K562 (cell line): ENCODE measurements around the gene BZW2. TPM values are rescaled to one million over a fixed set of nuclear protein-coding genes. Genes with fewer than 3 reads are reported as not detected.

ENCODE experiments used
- ATAC-seq: fragments of 200-7000 bp; cut with Tn5 transposase; 3 replicates; pipeline ENCODE4 v1.9.1; 2020; ENCODE audit warnings: moderate library complexity
- BruUV-seq: library from RNA; stranded (reverse); fragments of 400-500 nt; replicated peaks from 2 replicates; lab custom pipeline; 2021; lab: Mats Ljungman, UMichigan
- CTCF ChIA-PET: fragments of 300-600 bp; formaldehyde crosslinking; extraction: SDS; loops from one replicate; lab custom pipeline; 2021; ENCODE audit warnings: low intra/inter-chr PET ratio; lab: Yijun Ruan, JAX
- POLR2A ChIA-PET: fragments of 300-600, 350-650 bp; sonication (Branson Sonifier 250); formaldehyde crosslinking; extraction: SDS; loops from one replicate; lab custom pipeline; 2021; ENCODE audit warnings: antibody characterized with exemption, inconsistent platforms; lab: Yijun Ruan, JAX
- DNase-seq, 4 experiments: peaks; one replicate each; pipeline versions ENCODE4 v3.0.0 to v3.0.0-alpha.2; 2011 to 2018; ENCODE audit warnings: low spot score in 3 of 4, mixed read lengths in 3 of 4; ENCODE audit errors: extremely low read depth in 1 of 4
- FAIRE-seq: peaks from 2 replicates; lab custom pipeline; 2011; peaks lifted over from hg19 to GRCh38; lab: Jason Lieb, UNC
- H2AFZ ChIP-seq: 2 replicates; pipeline ENCODE4 v1.6.0; 2011; ENCODE audit warnings: low read depth, low read length, control low read depth, inconsistent platforms
- H3K27ac ChIP-seq: fragments of 200-600 bp; 3 replicates; pipeline ENCODE4 v1.8.0; 2011; ENCODE audit warnings: low read depth, mild to moderate bottlenecking, control low read depth, inconsistent platforms, low read length, moderate library complexity, mixed read lengths; ENCODE audit errors: extremely low read depth
- H3K27me3 ChIP-seq, 2 experiments: fragments of 300-600 bp in 1 of 2; 2 replicates in 1 of 2; 3 replicates in 1 of 2; pipeline versions ENCODE4 v1.6.0 to v1.8.0; 2011; ENCODE audit warnings: inconsistent platforms in 2 of 2, low read length in 2 of 2, mild to moderate bottlenecking in 1 of 2, mixed read lengths in 1 of 2, moderate library complexity in 1 of 2; ENCODE audit not compliant: control insufficient read depth in 2 of 2, insufficient read depth in 2 of 2
- H3K36me3 ChIP-seq: fragments of 300-600 bp; 3 replicates; pipeline ENCODE4 v1.8.0; 2011; ENCODE audit warnings: mild to moderate bottlenecking, low read length, inconsistent platforms; ENCODE audit not compliant: control insufficient read depth, insufficient read depth
- H3K4me1 ChIP-seq, 2 experiments: fragments of 200-600 bp in 1 of 2; replicated peaks in 1 of 2; 2 replicates in 1 of 2; 3 replicates in 1 of 2; pipeline versions ENCODE4 v1.5.1 to v1.8.0; 2011; ENCODE audit warnings: inconsistent platforms in 2 of 2, low read length in 2 of 2, mild to moderate bottlenecking in 1 of 2, mixed read lengths in 1 of 2, moderate library complexity in 1 of 2; ENCODE audit not compliant: control insufficient read depth in 2 of 2, insufficient read depth in 2 of 2
- H3K4me2 ChIP-seq: 2 replicates; pipeline ENCODE4 v1.6.1; 2011; ENCODE audit warnings: low read length, control low read depth, inconsistent platforms, mixed read lengths; ENCODE audit not compliant: insufficient read depth
- H3K4me3 ChIP-seq: fragments of 200-600 bp; sonication (generic), shearing (Covaris generic); 2 replicates; pipeline ENCODE4 v1.5.1; 2016; ENCODE audit warnings: control low read depth, inconsistent platforms
- H3K79me2 ChIP-seq: fragments of 200-600 bp; 3 replicates; pipeline ENCODE4 v1.8.0; 2011; ENCODE audit warnings: low read length, inconsistent platforms; ENCODE audit not compliant: control insufficient read depth, insufficient read depth
- H3K9ac ChIP-seq, 2 experiments: 2 replicates each; pipeline versions ENCODE4 v1.6.0 to v1.6.1; 2011; ENCODE audit warnings: low read depth in 2 of 2, low read length in 2 of 2, control low read depth in 1 of 2, inconsistent platforms in 1 of 2, mild to moderate bottlenecking in 1 of 2, mixed read lengths in 1 of 2; ENCODE audit not compliant: insufficient read depth in 1 of 2
- H3K9me1 ChIP-seq: one replicate; pipeline ENCODE4 v1.6.0; 2011; ENCODE audit warnings: inconsistent platforms, mild to moderate bottlenecking, low read length, moderate library complexity; ENCODE audit not compliant: control insufficient read depth, insufficient read depth
- H3K9me3 ChIP-seq: replicated peaks from 2 replicates; pipeline ENCODE4 v1.5.1; 2011; ENCODE audit warnings: low read depth, low read length, inconsistent platforms; ENCODE audit not compliant: control insufficient read depth, insufficient read depth
- H4K20me1 ChIP-seq: replicated peaks from 2 replicates; pipeline ENCODE4 v1.6.1; 2011; ENCODE audit warnings: low read length, inconsistent platforms, mixed read lengths; ENCODE audit not compliant: control insufficient read depth, insufficient read depth
- CBX2 ChIP-seq: fragments of 200-600 bp; sonication (generic); IDR thresholded peaks from one replicate; pipeline ENCODE4 v1.6.1; 2012; ENCODE audit warnings: mild to moderate bottlenecking, low read length, inconsistent platforms; ENCODE audit not compliant: insufficient read depth, poor library complexity, severe bottlenecking
- CTBP1 ChIP-seq: fragments of 450-650 bp; IDR thresholded peaks from 2 replicates; pipeline ENCODE4 v1.6.1; 2016; ENCODE audit warnings: borderline replicate concordance
- DDX20 ChIP-seq: fragments of 450-650 bp; IDR thresholded peaks from 2 replicates; pipeline ENCODE4 v1.6.1; 2016; ENCODE audit warnings: missing genetic modification characterization, low read depth, mild to moderate bottlenecking, missing compliant biosample characterization, moderate library complexity
- NR4A1 ChIP-seq, 2 experiments: fragments of 250-450 bp in 1 of 2; fragments of 450-650 bp in 1 of 2; sonication (Bioruptor Pico) in 1 of 2; IDR thresholded peaks; 2 replicates each; pipeline versions ENCODE4 v1.4.0 to v1.6.1; 2016 to 2020; ENCODE audit warnings: mild to moderate bottlenecking in 2 of 2, missing compliant biosample characterization in 1 of 2, missing genetic modification characterization in 1 of 2, moderate library complexity in 1 of 2
- ZC3H11A ChIP-seq: IDR thresholded peaks from 2 replicates; pipeline ENCODE4 v1.6.1; 2012; ENCODE audit warnings: low read depth, low read length, improper control_type of control experiment
- WGBS: fragments of 100-300 bp; shearing (Covaris generic); methylation state at CpG from one replicate; pipeline ENCODE4 v1.1.6; 2016; ENCODE audit warnings: low coverage, mixed read lengths; ENCODE audit not compliant: insufficient coverage; ENCODE audit errors: missing lambda C conversion rate; 5-methylcytosine and 5-hydroxymethylcytosine counted together
- in situ Hi-C: fragments of 300-500 bp; cut with MboI; formaldehyde crosslinking; loops from 4 replicates; pipeline ENCODE4 v1.15.0; 2018; ENCODE audit warnings: inconsistent platforms, mixed read lengths
- intact Hi-C: fragments of 100-400 bp; cut with micrococcal nuclease; formaldehyde crosslinking; loops from 2 replicates; pipeline ENCODE4 v1.14.2; 2022
- polyA plus RNA-seq, 8 experiments: library from polyadenylated mRNA; depleted of rRNA in 4 of 8; stranded (reverse) in 5 of 8; unstranded in 3 of 8; fragments of >200 nt; fragmentation: Nextera tagmentation in 2 of 8; fragmentation: Illumina TruSeq in 1 of 8; extraction: Ambion mirVana in 2 of 8; extraction: Trizol in 1 of 8; gene quantifications; 2 replicates each; pipeline versions ENCODE4 v1.2.1 to v1.2.3, GENCODE V29; 2011 to 2014; ENCODE audit warnings: inconsistent platforms in 1 of 8, missing spikeins in 1 of 8
- total RNA-seq, 7 experiments: library from RNA; depleted of rRNA in 6 of 7; stranded (reverse); fragments of >200 nt in 6 of 7; fragmentation: Illumina TruSeq in 2 of 7; extraction: Trizol in 2 of 7; gene quantifications; 2 replicates each; pipeline versions ENCODE4 v1.2.1 to v1.2.3, GENCODE V29; 2011 to 2021; ENCODE audit warnings: low replicate concordance in 1 of 7

The BZW2 gene
- total and polyA plus RNA-seq, 9 of the 15 experiments (the other 6 are each of a cell fraction or from before 2014, with no cell fraction given): 140 to 316 (median 173) TPM

DNA sequence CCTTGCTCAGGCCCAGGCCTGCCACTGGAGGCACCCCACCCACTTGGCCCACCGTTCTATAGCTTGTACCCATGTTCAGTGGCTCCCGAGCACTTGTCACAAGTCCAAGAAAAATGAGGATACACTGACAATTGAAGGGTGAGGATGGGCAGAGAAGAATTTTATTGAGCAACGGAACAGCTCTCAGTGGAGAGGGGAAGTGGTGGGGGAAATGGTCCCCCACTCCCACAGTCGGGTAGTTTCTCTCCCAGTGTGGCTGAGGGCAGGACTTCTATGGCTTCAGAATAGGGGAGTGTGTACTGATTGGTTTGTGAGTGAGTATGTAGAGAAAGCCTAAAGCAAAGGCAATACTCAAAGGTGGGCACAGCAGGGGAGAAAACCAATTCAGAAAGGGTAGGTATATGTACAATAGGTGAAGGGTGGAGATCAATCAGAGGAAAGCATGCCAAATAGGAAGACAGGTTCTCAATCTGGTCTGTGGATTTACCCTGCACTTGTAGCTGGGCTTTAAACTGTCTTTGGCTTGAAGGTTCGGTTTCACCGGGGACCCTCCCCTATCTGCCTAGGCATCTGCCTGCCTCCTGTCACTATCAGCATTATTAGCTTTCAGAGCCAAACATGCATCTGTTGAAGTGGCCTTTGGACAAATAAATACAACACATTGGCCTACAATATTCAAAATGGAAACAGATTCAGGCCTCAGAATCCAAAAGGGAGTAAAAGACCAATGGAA is 98.7 kb downstream of the BZW2 start:
- Histone ChIP-seq H3K9me1 (no peaks in the 10 kb centered on the region), H3K27me3 (no peaks in the 10 kb centered on the region), H3K4me2 (no peak overlapping the region), H3K27ac (no peak overlapping the region), H2AFZ (peak overlapping the region; percentile 25), H3K9me3 (no peaks in the 10 kb centered on the region), H3K4me3 (no peak overlapping the region), H3K36me3 (no peaks in the 10 kb centered on the region), H3K9ac (0 out of 4 replicates have a peak overlapping the region, but pooled peaks of 1 of the 2 experiments have one; percentile 59), H3K79me2 (no peaks in the 10 kb centered on the region), H3K4me1 (peaks cover 25 to 39% of the 10 kb centered on the region in 2 experiments; a peak in 4 of 5 replicates), H4K20me1 (no peaks in the 10 kb centered on the region)
- intact Hi-C loops: loop anchor here (5.0 kb wide), 1 partner anchor 82 kb away; no protein-coding TSS in a partner anchor
- 49% methylated on average over 6 of the region's 6 CpGs for WGBS
- FAIRE-seq: no peak
- ChIA-PET POLR2A (interaction anchor here (1.0 to 2.4 kb wide), 3 partner anchors 9 to 15 kb away, joined by 3 to 8 read pairs (median 3); partner anchors contain the start of gene TSPAN13), CTCF (no interaction called here)
- TF ChIP-seq DDX20 (tag) (no peak), CBX2 (no peak), CTBP1 (no peak), ZC3H11A (no peak), NR4A1 (CRISPR knock-in tag; IDR thresholded peaks at IDR 0.05) (no peak), NR4A1 (tag; IDR thresholded peaks at IDR 0.05) (no peak)
- in situ Hi-C loops: no loop called here
- ATAC-seq: no peak
- BruUV-seq: no TSS peak
- no peak for DNase-seq
